Measurements from ENCODE around the gene PPP2R5C.
"Not testable (repeated sequence)": the region's sequence is repeated elsewhere in the genome, so short reads cannot be mapped to it uniquely, and the experiment has no call there.

PPP2R5C gene
- long read RNA-seq, donor 1, full-length matches to known transcripts = 20 of 25 reads
- long read RNA-seq, donor 1, partial matches to known transcripts = 5 of 25 reads
- long read RNA-seq, donor 1, other reads (novel, unspliced or antisense) = 0 of 25 reads
- long read RNA-seq, donor 2, full-length matches to known transcripts = 24 of 24 reads
- long read RNA-seq, donor 2, partial matches to known transcripts = 0 of 24 reads
- long read RNA-seq, donor 2, other reads (novel, unspliced or antisense) = 0 of 24 reads
- long read RNA-seq, donor 3, full-length matches to known transcripts = 2 of 2 reads
- long read RNA-seq, donor 3, partial matches to known transcripts = 0 of 2 reads
- long read RNA-seq, donor 3, other reads (novel, unspliced or antisense) = 0 of 2 reads
- long read RNA-seq, donor 4, full-length matches to known transcripts = 24 of 30 reads
- long read RNA-seq, donor 4, partial matches to known transcripts = 6 of 30 reads
- long read RNA-seq, donor 4, other reads (novel, unspliced or antisense) = 0 of 30 reads
- long read RNA-seq, donor 5, full-length matches to known transcripts = 29 of 34 reads
- long read RNA-seq, donor 5, partial matches to known transcripts = 5 of 34 reads
- long read RNA-seq, donor 5, other reads (novel, unspliced or antisense) = 0 of 34 reads
- long read RNA-seq, donor 6, full-length matches to known transcripts = 29 of 35 reads
- long read RNA-seq, donor 6, partial matches to known transcripts = 6 of 35 reads
- long read RNA-seq, donor 6, other reads (novel, unspliced or antisense) = 0 of 35 reads
- long read RNA-seq, donor 7 = 0 reads
- long read RNA-seq, donor 8, full-length matches to known transcripts = 26 of 33 reads
- long read RNA-seq, donor 8, partial matches to known transcripts = 7 of 33 reads
- long read RNA-seq, donor 8, other reads (novel, unspliced or antisense) = 0 of 33 reads

DNA sequence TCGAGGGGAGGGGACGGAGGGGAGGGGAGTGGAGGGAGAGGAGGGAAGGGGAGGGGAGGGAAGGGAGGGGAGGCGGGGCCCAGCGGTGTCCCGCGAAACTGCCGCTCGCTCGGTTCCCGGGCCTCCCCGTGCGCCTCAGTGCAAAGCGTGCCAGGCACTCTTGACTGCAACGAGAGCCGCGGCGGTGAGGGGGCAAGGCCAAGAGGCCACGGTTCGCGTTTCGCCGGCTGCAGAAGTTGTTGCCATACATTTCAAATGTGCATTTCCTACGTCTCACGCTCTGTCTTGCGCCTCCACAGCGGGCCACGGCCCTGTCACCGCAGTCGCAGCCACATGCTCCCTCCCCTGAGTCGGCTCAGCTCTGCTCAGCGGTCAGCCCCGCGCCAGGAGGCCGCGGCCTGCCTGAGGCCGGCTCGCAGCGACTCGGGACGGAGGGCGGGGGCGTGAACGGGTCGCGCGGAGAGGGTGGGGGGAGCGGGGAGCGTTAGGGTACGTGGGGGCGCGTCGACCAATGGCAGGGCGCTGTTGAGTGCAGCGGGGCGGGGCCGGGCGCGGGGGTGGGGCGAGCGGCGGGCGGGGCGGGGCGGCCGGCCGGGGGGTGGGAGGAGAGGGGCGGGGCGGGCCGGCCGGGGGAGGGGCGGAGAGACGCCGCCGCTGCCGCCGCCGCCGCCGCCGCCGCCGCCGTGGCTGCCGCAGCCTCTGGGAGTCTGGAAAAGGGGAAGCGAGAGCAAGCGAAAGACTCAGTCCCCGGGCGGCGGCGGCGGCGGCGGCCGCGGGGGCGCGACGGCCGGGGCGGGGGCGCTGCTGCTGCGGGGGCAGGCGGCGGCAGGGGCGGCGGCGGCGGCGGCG is at the start of gene PPP2R5C:
PPP2R5C (plus strand) TSS at position 678 of the 849 bp plus-strand sequence. CDS start 185 bp downstream, outside the sequence.
- peak; percentile 95 for DNase-seq

DNA sequence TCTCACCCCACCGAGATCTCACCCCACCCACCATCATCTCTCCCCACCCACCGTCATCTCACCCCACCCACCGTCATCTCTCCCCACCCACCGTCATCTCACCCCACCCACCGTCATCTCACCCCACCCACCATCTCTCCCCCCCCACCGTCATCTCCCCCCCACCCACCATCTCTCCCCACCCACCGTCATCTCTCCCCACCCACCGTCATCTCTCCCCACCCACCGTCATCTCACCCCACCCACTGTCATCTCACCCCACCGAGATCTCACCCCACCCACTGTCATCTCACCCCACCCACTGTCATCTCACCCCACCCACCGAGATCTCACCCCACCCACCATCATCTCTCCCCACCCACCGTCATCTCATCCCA is 49.7 kb upstream of the PPP2R5C start:
- DNase-seq = not testable (repeated sequence)

DNA sequence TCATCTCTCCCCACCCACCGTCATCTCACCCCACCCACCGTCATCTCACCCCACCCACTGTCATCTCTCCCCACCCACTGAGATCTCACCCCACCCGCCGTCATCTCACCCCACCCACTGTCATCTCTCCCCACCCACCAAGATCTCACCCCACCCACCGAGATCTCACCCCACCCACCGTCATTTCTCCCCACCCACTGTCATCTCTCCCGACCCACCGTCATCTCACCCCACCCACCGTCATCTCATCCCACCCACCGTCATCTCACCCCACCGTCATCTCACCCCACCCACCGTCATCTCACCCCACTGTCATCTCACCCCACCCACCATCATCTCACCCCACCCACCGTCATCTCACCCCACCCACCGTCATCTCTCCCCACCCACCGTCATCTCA is 49.2 kb upstream of the PPP2R5C start:
- not testable (repeated sequence) for DNase-seq

DNA sequence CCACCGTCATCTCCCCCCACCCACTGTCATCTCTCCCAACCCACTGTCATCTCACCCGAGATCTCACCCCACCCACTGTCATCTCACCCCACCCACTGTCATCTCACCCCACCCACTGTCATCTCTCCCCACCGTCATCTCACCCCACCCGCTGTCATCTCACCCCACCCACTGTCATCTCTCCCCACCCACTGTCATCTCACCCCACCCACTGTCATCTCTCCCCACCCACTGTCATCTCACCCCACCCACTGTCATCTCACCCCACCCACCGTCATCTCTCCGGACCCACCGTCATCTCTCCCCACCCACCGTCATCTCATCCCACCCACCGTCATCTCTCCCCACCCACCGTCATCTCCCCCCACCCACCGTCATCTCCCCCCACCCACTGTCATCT is 48.4 kb upstream of the PPP2R5C start:
- DNase-seq = not testable (repeated sequence)

DNA sequence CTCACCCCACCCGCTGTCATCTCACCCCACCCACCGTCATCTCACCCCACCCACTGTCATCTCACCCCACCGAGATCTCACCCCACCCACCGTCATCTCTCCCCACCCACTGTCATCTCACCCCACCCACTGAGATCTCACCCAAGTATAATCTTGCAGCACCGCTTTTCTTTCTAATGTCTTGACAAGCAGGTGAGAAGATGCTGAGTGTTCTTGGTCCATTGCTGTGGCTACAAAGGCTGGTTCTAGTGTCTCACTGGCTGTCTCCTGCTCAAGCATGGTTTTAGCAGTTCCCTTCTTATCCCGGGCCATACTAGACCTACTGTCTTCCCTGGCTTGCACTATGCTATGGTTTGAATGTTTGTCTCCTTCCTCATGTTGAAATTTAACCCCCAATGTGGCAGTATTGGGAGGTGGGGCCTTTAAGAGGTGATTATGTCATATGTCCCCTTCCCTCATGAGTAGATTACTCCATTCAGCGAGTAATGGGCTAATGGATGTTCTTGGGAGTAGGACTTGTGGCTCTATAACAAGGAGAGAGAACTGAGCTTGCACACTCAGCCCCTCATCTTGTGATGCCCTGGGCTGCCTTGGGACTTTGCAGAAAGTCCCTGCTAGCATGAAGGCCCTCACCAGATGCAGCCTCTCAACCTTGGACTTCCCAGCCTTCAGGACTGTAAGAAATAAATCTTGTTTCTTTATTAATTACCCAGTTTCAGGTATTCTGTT is 47.7 kb upstream of the PPP2R5C start:
- no peak for DNase-seq

DNA sequence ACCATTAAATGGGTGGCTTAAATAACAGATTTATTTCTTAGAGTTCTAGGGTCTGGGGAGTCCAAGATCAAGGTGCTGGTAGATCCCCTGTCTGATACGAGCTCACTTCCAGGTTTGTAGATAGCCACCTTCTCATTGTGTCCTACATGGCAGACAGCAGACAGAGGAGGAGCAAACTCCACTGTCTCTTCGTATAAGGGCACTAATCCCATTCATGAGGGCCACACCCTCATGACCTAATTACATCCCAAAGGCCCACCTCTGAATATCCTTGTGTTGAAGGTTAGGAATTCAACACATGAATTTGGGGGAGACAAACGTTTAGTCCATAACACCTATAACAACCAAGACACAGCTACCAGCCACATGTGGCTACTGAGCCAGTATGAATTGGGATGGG is 47.1 kb upstream of the PPP2R5C start:
- DNase-seq = no peak

DNA sequence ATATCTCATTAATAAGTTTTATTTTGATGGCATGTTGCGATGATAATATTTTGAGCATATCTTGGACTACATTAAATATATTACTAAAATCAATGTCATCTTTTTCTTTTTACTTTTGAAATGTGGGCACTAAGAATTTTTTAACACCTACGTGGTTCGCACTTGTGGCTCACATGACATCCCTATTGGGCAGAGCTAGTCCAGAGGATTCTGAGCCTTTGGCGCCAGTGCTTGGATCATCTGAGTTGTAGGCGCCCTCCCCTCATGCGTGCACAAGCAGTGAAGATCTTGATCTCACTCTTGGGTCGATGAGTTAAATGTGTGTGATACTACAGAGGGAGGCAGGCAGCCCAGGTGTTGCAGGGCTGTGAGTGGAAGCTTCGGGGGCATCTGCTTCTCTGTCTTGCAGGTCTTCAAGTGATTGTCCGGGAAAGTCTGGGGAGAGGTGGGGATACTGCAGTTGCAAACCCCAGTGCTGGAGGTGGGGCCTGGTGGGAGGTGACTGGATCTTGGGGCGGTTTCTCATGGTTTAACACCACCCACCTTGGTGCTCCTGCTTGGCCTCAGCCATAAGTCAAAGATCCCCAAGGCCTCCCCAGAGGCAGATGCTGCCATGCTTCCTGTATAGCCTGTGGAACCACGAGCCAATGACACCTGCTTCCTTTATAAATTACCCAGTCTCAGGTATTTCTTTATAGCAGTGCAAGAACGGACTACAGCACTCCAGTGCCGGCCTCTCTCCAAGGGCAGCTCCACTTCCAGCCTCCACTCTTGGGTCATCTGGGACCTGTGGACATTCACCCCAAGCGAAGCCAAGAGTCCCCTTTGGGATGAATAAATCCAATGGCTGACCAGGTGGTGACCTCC is 46.1 kb upstream of the PPP2R5C start:
- no peak for DNase-seq

DNA sequence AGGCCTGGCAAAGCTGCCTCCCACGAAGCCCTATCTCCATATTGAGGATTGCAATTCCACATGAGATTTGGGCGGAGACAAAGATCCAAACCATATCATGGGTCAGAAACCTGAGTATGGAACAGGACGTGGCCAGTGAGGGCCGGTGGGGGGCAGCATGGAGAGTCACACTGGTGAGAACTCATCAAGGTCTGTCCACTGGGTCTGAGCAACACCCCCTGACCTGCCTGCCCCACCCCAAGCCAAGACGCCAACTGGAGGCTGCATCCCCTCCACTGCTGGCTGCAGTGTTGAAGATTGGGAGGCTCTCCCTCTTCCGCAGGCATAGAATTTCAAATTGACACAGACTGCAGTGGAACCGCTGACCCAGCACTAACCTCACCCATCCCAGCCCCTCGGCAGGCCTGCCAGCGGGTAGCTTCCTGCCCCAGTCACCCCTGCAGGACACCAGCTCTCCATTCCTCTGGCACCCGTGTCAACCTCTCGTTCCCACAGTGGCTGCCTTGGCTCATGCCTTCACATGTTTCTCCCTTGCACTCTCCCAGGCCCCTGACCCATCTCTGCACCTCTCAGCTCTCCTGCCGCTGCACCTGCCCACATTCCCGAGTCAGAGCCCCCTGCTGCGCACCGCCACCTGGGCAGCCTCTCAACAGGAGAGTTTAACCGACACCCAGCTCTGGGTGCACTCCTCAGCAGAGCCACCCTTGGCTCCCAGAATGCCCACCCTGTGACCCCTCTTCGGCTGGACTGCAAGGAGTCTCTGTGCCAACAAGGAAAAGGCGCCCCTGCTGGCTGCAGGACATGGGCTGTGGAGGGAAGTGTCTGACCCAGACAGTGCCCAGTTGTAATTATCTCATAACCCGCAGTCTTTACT is 45.2 kb upstream of the PPP2R5C start:
- no peak for DNase-seq

DNA sequence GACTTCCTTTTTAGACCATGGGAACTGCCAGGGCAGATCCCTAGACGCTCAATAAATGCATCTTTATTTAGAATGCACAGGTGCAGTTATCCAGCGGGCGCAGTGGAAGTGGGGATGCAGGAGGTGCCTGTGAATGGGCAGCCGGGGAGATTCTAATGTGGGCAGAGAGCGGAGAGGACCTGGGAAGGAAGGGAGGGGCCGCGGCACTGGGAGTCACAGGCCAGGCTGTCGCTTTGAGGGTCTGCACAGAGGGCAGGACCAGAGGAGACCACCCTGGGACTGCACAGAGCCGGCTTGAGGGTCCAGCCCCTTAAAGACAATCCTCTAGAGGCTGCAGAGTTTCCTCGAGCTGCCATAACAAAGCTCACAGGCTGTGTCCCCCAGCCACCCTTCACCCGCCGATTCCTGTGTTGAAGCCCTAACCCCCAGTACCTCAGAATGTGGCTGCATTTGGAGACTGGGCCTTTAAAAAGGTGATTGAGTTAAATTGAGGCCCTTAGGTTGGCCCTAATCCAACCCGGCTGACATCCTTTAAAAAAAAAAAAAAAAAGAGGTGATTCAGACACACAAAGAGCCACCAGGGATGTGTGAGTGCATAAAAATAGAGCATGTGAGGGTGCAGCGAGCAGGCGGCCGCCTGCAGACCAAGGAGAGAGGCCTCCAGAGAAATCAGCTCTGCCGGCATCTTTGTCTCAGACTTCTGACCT is 44.4 kb upstream of the PPP2R5C start:
- DNase-seq = no peak

DNA sequence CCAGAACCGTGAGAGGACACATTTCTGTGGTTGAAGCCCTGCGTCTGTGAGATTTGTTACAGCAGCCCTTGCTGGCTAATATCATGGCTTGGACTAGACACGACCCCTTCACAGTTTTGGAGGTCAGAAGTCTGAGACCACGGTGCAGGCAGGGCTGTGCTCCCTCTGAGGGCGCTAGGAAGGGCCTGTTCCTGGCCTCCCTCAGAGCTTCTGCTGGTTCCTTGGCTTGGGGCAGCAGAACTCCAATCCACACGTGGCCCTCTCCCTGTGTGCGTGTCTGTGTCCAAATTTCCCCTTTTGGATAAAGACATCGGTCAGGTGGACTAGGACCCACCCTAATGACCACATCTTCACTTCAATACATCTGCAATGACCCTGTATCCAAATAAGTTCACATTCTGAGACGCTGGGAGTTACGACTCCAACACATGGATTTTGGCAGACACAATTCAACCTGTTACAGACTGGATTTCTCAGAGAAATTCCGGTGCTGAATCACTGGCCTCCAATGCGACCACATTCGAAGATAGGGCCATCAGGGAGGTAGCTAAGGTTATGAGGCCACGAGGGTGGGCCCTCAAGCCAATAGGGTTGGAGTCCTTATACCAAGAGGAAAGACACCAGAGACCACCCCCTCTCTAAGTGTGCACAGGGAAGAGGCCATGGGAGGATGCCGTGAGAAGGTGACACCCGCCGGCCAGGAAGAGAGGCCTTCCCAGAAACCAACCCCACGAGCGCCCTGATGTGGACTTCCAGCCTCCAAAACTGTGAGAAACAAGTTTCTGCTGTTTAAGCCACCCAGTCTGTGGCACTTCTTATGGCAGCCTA is 43.6 kb upstream of the PPP2R5C start:
- DNase-seq = no peak

DNA sequence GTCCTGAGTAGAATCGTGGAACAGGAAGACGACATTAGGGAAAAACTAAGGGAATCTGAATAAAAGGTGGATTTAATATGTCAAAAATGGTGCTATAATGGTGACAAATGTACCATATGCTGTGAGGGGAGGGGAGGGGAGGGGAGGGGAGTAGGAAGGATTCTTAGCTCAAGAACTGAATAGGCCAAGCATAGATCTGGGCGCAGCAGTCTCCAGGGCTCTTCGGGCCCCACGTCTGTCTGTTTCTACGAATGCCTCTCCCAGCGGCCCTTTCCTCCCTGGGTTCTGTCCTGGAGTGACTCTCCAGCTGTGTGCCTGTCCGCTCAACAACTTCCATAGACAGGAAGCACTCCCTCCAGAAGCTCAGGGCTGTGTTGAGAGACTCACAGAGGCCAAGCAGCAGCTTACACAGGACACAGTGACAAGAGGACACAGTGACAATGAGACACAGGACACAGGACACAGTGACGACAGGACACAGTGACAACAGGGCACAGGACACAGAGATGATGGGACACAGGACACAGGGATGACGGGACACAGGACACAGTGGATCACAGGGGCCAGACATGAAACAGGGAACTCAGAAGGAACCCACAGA is 42.4 kb upstream of the PPP2R5C start:
- DNase-seq = no peak

DNA sequence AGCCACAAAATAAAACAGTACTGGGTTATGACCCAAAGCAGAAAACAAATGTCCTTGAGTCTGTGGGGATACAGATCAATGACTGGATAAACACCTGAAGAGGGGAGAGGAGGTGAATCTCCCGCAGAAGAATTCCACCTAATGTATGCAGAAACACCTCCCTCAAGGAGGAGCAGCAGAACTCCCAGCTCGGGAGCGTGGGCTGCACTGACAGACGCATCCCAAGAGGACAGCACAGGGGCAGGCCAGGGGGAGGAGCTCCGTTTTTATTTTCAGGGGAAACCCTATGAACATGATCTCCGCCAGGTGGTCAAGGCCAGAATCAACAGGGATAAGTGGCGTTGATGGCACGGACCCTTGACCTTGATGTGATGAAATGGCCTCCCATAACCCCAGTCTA is 41.8 kb upstream of the PPP2R5C start:
- no peak for DNase-seq

DNA sequence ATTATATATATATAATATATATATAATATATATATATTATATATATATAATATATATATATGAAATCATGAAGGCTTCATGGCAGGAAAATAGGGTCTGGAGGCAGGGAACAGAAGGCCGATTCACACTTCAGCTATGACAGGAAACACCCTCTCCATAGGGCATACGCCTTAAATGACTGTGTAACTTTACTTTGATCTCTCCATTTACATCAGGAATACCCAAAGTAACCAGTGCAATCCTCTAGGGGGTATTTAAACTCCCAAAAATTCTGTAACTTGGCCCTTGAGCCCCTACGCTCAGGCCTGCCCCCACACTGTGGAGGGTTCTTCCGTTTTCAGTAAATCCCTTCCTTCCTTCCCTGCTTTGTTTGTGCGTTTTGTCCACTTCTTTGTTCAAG is 40.4 kb upstream of the PPP2R5C start:
- no peak for DNase-seq

DNA sequence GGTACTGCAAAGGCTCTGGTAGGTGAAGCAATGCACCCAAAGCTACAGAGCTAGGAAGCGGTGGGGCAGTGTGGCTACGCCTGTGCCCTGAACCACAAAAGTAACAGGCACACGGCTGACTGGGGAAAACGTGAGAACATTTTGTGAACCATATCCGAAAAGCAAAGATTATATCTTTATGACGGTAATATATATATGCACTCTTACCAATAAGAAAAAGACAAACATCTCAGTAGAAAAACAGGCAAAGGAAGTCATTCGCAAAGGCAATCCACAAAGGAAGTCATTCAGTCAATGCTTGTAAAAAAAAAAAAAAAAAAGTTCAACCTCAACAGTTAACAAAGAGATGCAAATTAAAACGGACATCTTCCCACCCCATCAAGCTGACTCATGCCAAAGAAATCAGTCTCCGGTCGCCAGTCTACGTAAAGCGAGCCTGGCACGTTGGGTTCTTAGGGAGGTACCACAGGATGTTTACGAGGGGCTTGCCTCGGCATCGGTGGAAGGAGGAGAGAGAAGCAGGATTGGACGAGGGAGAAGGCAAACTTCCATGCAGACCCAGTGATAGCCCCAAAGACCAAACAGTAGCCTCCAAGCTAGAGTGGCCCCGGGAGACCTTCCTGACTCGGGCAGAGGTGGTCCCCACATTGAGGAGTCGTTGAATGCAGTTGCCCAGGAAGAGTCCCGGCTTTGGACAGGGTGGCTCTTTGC is 39.4 kb upstream of the PPP2R5C start:
- DNase-seq = no peak

DNA sequence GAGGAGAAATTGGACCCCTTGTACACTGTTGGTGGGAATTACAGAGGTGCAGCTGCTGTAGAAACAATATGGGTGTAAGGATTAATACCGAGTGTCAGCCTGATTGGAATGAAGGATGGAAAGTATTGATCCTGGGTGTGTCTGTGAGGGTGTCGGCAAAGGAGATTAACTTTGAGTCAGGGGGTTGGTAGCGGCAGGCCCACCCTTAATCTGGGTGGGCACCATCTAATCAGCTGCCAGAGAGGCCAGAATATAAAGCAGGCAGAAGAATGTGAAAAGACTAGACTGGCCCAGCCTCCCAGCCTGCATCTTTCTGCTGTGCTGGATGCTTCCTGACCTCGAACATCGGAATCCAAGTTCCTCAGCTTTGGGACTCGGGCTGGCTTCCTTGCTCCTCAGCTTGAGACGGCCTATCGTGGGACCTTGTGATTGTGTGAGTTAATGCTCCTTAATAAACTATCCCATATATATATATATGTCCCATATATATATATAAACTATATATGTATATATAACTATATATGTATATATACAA is 38.4 kb upstream of the PPP2R5C start:
- DNase-seq = no peak

DNA sequence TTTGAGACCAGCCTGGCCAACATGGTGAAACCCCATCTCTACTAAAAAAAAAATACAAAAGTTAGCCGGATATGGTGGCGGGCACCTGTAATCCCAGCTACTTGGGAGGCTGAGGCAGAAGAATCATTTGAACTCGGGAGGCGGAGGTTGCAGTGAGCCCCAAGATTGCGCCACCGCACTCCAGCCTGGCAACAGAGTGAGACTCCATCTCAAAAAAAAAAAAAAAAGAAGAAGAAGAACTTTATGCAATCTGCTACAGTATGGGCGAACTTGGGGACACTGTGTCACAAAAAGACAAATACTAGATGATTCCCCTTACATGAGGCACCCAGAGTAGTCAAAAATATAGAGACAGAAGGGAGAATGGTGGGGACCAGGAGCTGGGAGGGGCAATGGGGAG is 35.9 kb upstream of the PPP2R5C start:
- DNase-seq = not testable (repeated sequence)

All from right kidney (tissue), 9 donors.